ENCODE measurements around the gene MIP.

GRCh38 chr12:56454557-56454956, at the start of gene MIP:
- TF ChIP-seq, protein P1, sequence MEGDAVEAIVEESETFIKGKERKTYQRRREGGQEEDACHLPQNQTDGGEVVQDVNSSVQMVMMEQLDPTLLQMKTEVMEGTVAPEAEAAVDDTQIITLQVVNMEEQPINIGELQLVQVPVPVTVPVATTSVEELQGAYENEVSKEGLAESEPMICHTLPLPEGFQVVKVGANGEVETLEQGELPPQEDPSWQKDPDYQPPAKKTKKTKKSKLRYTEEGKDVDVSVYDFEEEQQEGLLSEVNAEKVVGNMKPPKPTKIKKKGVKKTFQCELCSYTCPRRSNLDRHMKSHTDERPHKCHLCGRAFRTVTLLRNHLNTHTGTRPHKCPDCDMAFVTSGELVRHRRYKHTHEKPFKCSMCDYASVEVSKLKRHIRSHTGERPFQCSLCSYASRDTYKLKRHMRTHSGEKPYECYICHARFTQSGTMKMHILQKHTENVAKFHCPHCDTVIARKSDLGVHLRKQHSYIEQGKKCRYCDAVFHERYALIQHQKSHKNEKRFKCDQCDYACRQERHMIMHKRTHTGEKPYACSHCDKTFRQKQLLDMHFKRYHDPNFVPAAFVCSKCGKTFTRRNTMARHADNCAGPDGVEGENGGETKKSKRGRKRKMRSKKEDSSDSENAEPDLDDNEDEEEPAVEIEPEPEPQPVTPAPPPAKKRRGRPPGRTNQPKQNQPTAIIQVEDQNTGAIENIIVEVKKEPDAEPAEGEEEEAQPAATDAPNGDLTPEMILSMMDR (IDR thresholded peaks at IDR 0.05; ENCODE audit: poor library complexity, severe bottlenecking) = no peak
- no peak for TF ChIP-seq RAD21 (conservative IDR thresholded peaks at IDR 0.05)
- no peak for TF ChIP-seq POLR2AphosphoS5 (IDR thresholded peaks at IDR 0.05)
- no peak for TF ChIP-seq EP300 (conservative IDR thresholded peaks at IDR 0.05; ENCODE audit: poor library complexity, severe bottlenecking)
- TF ChIP-seq EZH2 (IDR thresholded peaks at IDR 0.05; ENCODE audit: borderline replicate concordance, insufficient read depth, low read length, poor library complexity, severe bottlenecking) = no peak
- TF ChIP-seq SMC3 (conservative IDR thresholded peaks at IDR 0.05; ENCODE audit: poor library complexity) = no peak
- no peak for TF ChIP-seq REST (IDR thresholded peaks at IDR 0.05; ENCODE audit: borderline replicate concordance)

All from neural cell (in vitro differentiated cells).